Astrocyte of the spinal cord (primary cell): ENCODE data around the gene GSTM3.
A peak's percentile ranks its signal among the peaks of the same experiment; 100 is the strongest.
"Not testable (repeated sequence)": the region's sequence is repeated elsewhere in the genome, so short reads cannot be mapped to it uniquely, and the experiment has no call there.

Experiments used
- DNase-seq: peaks from one replicate; pipeline ENCODE4 v3.0.0; 2011; ENCODE audit warnings: low read depth, low spot score
- H3K4me3 ChIP-seq: 2 replicates; pipeline ENCODE4 v1.5.1; 2011; ENCODE audit warnings: low read depth, mild to moderate bottlenecking, low read length, moderate library complexity
- CTCF ChIP-seq: IDR thresholded peaks from 2 replicates; pipeline ENCODE4 v1.5.1; 2012; ENCODE audit warnings: low read depth, mild to moderate bottlenecking, low read length, inconsistent platforms
- in situ Hi-C: cut with HindIII; loops from 2 replicates; pipeline ENCODE4 v1.10.0; 2017; ENCODE audit warnings: low sequenced_read_pairs

Gene GSTM3

DNA sequence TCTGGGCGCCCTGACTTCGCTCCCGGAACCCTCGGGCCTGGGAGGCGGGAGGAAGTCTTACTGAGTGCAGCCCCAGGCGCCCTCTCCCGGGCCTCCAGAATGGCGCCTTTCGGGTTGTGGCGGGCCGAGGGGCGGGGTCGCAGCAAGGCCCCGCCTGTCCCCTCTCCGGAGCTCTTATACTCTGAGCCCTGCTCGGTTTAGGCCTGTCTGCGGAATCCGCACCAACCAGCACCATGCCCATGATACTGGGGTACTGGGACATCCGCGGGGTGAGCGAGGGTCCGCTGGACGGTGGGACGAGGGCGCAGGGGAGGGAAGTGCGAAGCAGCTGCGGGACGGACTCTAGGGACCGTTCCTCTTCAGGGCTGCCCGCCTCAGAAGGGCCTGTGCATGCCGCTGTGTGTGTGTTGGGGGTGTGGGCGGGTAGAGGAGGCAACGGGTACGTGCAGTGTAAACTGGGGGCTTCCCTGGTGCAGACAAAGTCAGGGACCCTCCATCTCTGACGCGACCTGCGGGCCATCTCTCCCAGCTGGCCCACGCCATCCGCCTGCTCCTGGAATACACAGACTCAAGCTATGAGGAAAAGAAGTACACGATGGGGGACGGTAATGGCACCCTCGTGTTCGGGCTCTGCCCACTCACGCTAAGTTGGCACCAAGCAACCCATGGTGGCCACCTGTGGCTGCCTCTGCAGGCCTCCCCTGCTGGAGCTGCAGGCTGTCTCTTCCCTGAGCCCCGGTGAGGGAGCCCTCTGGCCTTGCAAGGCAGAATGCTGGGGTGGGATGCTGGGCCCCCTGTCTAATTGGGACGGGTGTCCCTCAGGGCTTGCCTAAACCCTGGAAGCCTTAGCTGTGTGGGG, 53.0 kb downstream of the GSTM3 start, which contains the start of gene GSTM1:
Gene GSTM1 (plus strand): TSS at position 177 of the 859 bp plus-strand sequence. CDS start 57 bp downstream, at position 234.
- in situ Hi-C loops: no loop called here
- TF ChIP-seq CTCF: peak; percentile 37
- peak within 1 kb of the TSS; percentile 44 for H3K4me3 ChIP-seq
- DNase-seq: peak; percentile 78

DNA sequence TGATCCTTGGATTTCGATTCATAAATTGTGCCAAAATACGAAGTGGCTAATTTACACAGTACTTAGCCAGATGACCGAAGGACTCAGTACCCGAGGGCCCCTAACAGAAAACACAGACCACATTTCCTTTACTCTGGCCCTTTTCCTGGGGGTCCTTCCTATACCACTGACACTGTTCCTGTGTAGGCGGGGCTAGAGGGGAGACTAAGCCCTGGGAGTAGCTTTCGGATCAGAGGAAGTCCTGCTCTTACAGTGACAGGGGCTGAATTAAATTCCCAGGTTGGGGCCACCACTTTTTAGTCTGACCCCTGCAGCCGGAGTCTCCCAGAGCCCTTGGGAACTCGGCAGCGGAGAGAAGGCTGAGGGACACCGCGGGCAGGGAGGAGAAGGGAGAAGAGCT, 53.7 kb downstream of the GSTM3 start:
- peak overlapping the region; percentile 44 for H3K4me3 ChIP-seq
- DNase-seq, in situ Hi-C loops: not testable (repeated sequence)

GRCh38 chr1:109685890-109686289, 54.9 kb downstream of the GSTM3 start:
- not testable (repeated sequence) for DNase-seq

GRCh38 chr1:109685399-109685798, 55.4 kb downstream of the GSTM3 start:
- H3K4me3 ChIP-seq, DNase-seq, in situ Hi-C loops: not testable (repeated sequence)

More at GRCh38 chr1:109685890-109686289, 54.9 kb downstream of the GSTM3 start:
- H3K4me3 ChIP-seq, in situ Hi-C loops: not testable (repeated sequence)

GRCh38 chr1:109684777-109685176, 56.1 kb downstream of the GSTM3 start:
- DNase-seq, H3K4me3 ChIP-seq, in situ Hi-C loops: not testable (repeated sequence)
